ENCODE results near the gene ST8SIA6.

ST8SIA6 gene

GRCh38 chr10:17383801-17384555 is 70.4 kb downstream of the ST8SIA6 start:
- no peak for DNase-seq

DNA sequence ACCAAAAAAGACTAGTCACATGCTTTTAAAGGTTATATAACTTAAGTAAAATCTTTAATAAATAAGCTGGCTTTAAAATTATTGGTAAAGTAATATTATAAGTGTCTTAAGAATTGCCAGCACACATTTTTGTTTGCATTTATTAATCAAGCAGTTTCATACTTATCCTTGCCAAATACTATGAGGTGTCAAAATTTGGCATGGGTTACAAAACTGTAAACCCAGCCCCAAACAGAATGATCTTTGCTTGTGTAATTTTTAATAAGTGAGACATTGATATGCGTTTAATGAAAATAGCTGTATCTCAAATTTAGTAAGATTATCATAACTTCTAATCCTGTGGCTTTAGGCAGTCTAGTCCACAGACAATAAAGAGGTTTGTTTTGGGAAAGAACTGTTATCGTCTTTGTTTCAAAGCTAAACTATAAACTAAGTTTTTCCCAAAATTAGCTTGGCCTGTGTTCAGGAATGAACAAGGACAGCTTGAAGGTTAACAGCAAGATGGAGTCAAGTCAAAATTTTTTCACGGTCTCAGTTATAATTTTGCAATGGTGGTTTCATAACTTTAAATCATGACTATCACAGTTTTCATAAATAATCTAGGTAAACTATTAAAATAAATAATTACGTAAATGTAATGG is 72.8 kb downstream of the ST8SIA6 start:
- DNase-seq = no peak

DNA sequence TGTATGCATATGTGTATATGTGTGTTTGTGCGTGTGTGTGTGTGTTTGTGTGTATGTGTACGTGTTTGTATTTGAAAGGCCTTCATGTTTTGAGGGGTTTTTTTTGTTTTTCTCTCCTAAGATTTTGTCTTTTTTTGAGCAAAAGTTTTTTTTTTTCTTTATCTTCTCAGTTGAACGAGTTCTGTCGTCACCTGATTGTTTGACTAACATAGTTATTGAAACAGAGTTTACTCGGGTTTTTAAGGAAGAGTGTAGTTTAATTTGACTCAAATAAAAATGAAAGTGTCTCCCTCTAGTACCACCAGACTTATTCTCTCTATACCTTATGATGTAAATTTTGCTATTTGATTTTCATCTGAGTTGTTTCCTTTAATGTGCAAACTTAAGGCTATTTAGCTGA is 73.5 kb downstream of the ST8SIA6 start:
- no peak for DNase-seq

GRCh38 chr10:17380016-17380415 is 74.4 kb downstream of the ST8SIA6 start:
- DNase-seq = no peak

GRCh38 chr10:17379151-17379690 is 75.2 kb downstream of the ST8SIA6 start:
- DNase-seq = no peak

- no peak for DNase-seq
These were observed 78.3 kb downstream of the ST8SIA6 start for GRCh38 chr10:17375936-17376584.

- DNase-seq = no peak
These were observed 85.6 kb downstream of the ST8SIA6 start for GRCh38 chr10:17368708-17369272.

- no peak for DNase-seq
These were observed 87.7 kb downstream of the ST8SIA6 start for GRCh38 chr10:17366705-17367104.

DNA sequence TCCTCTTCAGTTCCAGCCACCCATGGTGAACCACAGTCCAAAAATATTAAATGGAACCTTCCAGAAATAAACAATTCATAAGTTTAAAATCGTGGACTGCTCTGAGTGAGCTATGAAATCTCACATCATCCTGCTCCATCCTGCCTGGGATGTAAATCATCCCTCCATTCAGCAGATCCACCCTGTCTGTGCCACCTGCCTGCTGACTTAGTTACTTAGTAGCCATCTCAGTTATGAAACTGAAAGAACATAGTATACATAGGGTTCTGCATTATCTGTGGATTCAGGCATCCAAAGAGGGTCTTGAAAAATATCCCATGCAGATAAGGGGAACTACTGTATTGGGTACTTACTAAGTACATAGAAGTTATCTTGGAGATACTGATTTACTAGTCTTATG is 89.0 kb downstream of the ST8SIA6 start:
- no peak for DNase-seq

DNA sequence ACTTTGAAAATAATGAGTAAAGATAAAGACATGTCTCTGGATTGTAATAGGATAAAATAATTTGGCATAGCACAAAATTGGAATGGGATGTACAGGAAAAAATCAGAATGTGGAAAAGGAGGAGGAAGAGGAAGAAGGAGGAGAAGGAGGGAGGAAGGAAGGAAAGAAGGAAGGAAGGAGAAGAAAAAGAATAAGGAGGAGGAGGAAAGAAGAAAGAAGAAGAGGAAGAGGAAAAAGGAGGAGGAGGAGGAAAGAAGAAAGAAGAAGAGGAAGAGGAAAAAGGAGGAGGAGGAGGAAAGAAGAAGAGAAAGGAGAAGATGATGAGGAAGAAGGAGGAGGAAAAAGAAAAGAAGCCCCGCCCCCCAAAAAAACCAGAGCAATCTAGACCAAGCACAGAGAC is 95.9 kb downstream of the ST8SIA6 start:
- no peak for DNase-seq

DNA sequence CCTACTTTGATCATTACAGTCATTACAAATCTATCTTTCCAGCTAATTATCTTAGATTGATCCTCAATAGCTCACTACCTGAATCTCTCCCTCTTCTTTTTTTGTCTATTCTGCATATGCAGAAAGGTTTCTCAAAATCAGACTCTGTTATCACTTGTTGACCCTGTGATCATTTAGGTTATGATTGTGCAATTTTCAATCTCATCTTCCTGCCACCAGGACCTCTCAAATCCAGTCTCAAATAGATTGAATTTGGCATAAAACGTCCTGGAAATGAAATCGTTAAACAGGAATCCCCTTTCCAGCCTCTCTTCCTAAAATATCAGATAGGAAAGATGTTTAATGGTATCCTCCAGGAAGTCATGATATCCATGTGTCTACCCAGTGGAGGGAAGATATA is 96.6 kb downstream of the ST8SIA6 start:
- DNase-seq = no peak

- no peak for DNase-seq
These were observed 97.6 kb downstream of the ST8SIA6 start for GRCh38 chr10:17356820-17357219.

DNA sequence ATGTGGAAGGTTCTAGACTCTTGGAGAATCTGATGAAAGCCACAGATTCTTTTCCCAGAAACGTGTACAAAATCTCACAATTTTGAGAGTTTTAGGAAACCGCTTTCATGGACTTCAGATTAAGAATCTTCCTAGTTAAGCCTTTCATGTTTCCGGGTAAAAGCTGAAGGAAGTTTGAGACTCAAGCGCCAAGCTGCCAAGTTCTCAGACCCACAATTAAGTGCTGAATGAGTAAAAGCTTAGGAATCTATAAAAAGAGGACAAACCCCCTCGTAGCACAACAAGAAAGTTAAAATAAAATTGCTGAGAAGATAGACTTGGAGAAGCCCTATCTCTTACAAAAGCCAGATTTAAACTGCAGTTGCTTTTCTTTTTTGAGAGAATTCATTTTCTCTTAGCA is 99.6 kb downstream of the ST8SIA6 start:
- DNase-seq = no peak

DNA sequence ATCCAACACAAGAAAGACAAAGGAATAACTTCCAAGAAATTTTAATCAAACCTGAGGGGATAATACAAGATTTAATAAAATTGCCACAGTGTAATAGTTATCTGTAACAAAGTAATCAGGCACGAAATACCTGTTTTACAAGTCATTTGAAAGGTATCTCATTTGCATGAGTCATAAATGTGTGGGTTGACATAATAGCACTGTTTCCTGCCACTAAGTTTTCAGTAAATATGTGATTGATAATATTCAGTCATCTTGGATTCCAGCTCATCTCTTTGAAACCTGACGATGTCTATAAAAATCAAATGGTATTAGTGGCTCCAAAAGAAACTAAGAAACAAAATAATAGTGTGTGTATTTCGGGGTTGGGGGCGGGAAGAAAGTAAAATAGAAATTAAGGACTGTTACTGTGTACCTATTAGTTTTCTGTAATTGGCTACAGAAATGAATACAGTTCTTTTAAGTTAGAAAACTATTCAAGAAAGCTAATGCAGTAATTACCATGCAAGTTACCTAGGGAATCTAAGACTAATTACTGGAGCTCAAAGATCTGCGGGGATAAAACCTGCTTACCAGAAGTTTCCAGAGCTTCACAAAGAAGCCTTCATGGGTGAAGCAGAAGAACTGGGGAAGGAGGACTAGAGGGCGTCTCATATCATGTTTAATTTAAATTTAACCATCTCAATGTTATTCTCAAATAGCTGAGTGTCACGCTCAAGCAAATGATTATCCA is 100.7 kb downstream of the ST8SIA6 start:
- DNase-seq = no peak

DNA sequence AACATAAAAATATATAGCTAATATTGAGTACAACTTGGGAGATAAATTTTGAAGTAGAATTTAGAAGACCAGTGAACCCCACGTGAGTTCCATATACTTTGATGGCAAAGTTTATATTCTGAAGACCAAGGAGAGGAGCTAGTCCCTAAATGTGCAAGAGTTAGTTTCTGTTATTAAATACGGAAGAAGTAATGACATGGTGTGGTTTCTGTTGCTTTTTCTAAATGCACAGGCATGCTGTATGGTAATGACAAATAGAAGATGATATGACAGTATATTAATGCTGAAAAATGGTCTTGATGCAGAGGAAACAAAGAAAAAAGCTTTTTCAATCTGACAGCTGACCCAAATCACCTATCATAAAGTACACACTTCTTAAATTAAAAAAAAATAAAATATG is 101.8 kb downstream of the ST8SIA6 start:
- DNase-seq = no peak

- no peak for DNase-seq
These were observed 102.9 kb downstream of the ST8SIA6 start for GRCh38 chr10:17351506-17351905.

DNA sequence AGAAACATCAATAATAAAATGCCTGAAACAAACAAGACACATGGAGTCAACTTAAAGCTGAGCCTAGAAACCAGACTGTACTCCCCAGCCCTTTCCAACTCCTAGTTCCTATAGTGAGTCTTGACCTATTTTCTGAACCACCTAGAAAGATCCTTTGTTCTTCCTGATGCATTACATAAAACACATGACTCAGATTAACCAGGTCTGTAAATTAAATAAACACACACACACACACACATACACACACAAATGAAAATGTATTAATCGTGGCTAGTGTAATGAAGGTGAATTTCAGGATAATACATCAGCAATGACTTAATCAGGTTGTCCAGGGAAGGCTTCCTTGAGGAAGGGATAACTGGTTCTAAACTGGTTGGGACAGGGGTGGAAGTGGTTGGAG is 104.7 kb downstream of the ST8SIA6 start:
- no peak for DNase-seq

DNA sequence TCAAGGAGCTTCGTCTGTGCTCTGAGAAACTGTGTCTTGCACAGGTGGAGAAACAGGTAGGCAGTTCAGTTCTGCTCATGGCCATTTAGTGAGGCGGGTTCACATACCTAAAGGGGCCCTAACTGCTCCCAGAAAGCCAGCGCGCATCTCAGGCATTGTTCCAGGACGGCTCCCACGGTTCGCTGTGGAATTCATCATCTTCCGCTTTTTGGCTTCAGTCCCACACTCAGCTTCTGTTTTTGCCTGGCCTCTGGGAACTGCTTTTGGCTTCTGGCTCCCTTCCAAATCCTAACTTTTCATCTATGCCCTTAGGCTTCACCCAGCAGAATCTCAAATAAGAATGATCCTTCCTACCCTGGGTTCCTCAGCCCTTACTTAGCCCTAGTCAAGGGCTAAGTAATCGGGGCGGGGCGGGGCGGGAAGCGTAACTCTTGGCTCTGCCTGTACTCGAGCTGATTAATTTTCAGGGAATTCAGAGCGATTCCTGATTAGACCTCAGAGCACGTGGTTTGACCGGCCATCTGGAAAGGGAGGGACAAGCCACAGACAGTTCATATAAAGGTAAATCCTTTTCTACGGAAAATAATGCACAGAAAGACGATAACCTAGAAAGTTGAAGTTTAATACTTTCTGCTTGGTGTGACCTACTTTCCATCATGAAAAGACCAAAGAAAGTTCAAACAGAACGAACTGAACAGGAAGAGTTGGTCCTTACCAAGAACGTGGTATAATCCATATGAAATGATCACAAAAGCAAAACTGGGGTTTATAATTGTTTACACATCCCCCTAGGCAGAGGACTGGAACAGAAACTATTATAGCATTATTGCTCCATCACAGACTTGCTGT is 105.7 kb downstream of the ST8SIA6 start:
- DNase-seq = no peak

DNA sequence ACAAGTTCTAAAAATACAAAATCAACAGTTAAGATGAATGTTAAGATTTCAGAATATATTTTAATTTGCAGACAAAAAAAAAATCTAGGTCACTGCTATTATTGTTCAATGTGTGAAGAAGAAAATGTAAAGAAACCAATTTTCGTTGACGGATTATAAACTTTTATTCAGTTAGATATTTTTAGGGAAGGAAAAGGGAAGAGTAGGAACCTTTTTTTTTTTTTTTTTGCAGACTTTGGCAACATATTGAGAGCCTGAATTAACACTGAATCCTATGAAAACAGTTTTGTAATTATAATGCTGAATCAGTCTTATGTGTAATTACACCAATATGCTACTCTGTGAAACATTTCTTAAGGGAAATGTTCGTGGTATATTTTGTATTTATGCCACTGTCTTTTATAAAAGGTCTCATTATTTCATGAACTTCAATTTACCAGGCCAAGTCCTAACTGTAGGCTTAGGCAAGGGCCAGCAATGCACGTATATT is 106.3 kb downstream of the ST8SIA6 start:
- DNase-seq = no peak

GRCh38 chr10:17344206-17344605 is 110.2 kb downstream of the ST8SIA6 start:
- no peak for DNase-seq

GRCh38 chr10:17343118-17343517 is 111.3 kb downstream of the ST8SIA6 start:
- DNase-seq = no peak

Measured in NCI-H1092 treated with DMSO at 0.1 percent for 48 hours (cell line).